A673 (cell line): ENCODE measurements around the gene TRRAP. TPM values are rescaled to one million over a fixed set of nuclear protein-coding genes. Genes with fewer than 3 reads are reported as not detected.

Source experiments
- BruUV-seq: library from RNA; stranded (reverse); fragments of 400-500 nt; replicated peaks from 2 replicates; lab custom pipeline; 2021; lab: Mats Ljungman, UMichigan
- CTCF ChIA-PET: fragments of 300-600 bp; sonication (Branson Sonifier 250); formaldehyde crosslinking; loops from one replicate; lab custom pipeline; 2022; ENCODE audit warnings: antibody characterized with exemption; lab: Charles Lee
- POLR2A ChIA-PET: fragments of 300-600 bp; sonication (Branson Sonifier 250); formaldehyde crosslinking; loops from one replicate; lab custom pipeline; 2022; ENCODE audit warnings: antibody characterized with exemption; ENCODE audit not compliant: low non-redundant PET; lab: Charles Lee
- DNase-seq: peaks from one replicate; pipeline ENCODE4 v3.0.0-alpha.2; 2015; ENCODE audit warnings: low spot score
- H3K27ac ChIP-seq: fragments of 200-600 bp; sonication (generic); 2 replicates; pipeline ENCODE4 v1.5.1; 2016; ENCODE audit warnings: mixed run types, low read depth, mild to moderate bottlenecking, mixed read lengths, antibody characterized with exemption, low read length; ENCODE audit not compliant: poor library complexity, severe bottlenecking
- H3K27me3 ChIP-seq: fragments of 200-600 bp; sonication (generic); replicated peaks from 2 replicates; pipeline ENCODE4 v1.6.1; 2017; ENCODE audit warnings: mixed run types, low read depth, mild to moderate bottlenecking, mixed read lengths, antibody characterized with exemption, low read length; ENCODE audit not compliant: insufficient read depth, poor library complexity
- H3K36me3 ChIP-seq: fragments of 200-600 bp; sonication (generic); 2 replicates; pipeline ENCODE4 v1.6.1; 2016; ENCODE audit warnings: mixed run types, mild to moderate bottlenecking, mixed read lengths, antibody characterized with exemption, low read length; ENCODE audit not compliant: insufficient read depth, poor library complexity, severe bottlenecking
- H3K4me1 ChIP-seq: fragments of 200-600 bp; sonication (generic); 2 replicates; pipeline ENCODE4 v1.6.1; 2017; ENCODE audit warnings: mixed run types, mild to moderate bottlenecking, mixed read lengths, antibody characterized with exemption, low read length; ENCODE audit not compliant: insufficient read depth, poor library complexity, severe bottlenecking
- H3K4me3 ChIP-seq: fragments of 200-600 bp; sonication (generic); 2 replicates; pipeline ENCODE4 v1.5.1; 2016; ENCODE audit warnings: low read depth, mixed run types, mild to moderate bottlenecking, mixed read lengths, low read length; ENCODE audit not compliant: poor library complexity, severe bottlenecking
- H3K9me3 ChIP-seq: fragments of 200-600 bp; sonication (generic); 2 replicates; pipeline ENCODE4 v1.6.1; 2016; ENCODE audit warnings: mixed run types, low read depth, mild to moderate bottlenecking, mixed read lengths, antibody characterized with exemption, low read length; ENCODE audit not compliant: poor library complexity, severe bottlenecking
- CTCF ChIP-seq: fragments of 300-800, 200-600 bp; sonication (generic); conservative IDR thresholded peaks from 2 replicates; pipeline ENCODE4 v1.5.1; 2017; ENCODE audit warnings: low read depth, mild to moderate bottlenecking, antibody characterized with exemption, low read length, moderate library complexity, mixed read lengths
- EZH2 ChIP-seq: fragments of 200-600 bp; sonication (generic); IDR thresholded peaks from 2 replicates; pipeline ENCODE4 v1.6.1; 2017; ENCODE audit warnings: borderline replicate concordance, low read depth, mild to moderate bottlenecking, mixed read lengths, antibody characterized with exemption, low read length; ENCODE audit not compliant: poor library complexity, severe bottlenecking
- intact Hi-C: fragments of 100-400 bp; cut with micrococcal nuclease; formaldehyde crosslinking; loops from one replicate; pipeline ENCODE4 v1.10.0; 2022; ENCODE audit not compliant: unreplicated experiment
- total RNA-seq: library from RNA; stranded (reverse); gene quantifications from 2 replicates; pipeline ENCODE4 v1.2.3, GENCODE V29; 2021

Gene TRRAP
- total RNA-seq, 1 experiment from 2014 or later: 50.2 TPM

DNA sequence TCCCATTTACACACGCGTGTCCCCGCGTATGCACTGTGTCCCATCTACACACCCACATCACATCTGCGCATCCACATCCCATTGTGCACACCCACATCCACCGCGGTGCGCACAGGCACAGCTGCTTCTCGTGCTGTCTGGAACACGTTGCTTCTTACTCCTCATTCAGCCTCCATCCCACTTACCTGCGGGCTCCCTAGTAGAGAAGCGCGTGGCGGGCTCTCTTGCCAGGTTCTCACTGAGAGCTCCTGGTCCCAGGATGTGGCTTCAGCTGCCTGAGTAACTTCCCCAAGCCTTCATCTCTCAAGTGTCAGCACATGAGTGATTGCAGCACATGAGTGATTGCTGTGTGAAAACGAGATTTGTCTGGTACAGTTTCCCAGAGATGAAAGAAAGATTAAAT, 117.8 kb downstream of the TRRAP start:
- Histone ChIP-seq H3K4me1 (no peaks in the 10 kb centered on the region), H3K9me3 (no peaks in the 10 kb centered on the region), H3K27me3 (no peaks in the 10 kb centered on the region), H3K4me3 (no peak overlapping the region), H3K36me3 (peaks cover 36% of the 10 kb centered on the region), H3K27ac (no peak overlapping the region)
- intact Hi-C loops: no loop called here
- POLR2A ChIA-PET: no interaction called here
- DNase-seq: no peak
- TF ChIP-seq EZH2: no peak
- BruUV-seq: no TSS peak
- CTCF ChIA-PET: interaction anchor here (0.6 kb wide), 1 partner anchor 192 kb away, joined by 7 read pairs; no protein-coding TSS in a partner anchor

GRCh38 chr7:98997846-98998245, 119.5 kb downstream of the TRRAP start:
- TF ChIP-seq EZH2: no peak
- TF ChIP-seq CTCF: no peak
- Histone ChIP-seq H3K27me3 (no peaks in the 10 kb centered on the region), H3K9me3 (no peaks in the 10 kb centered on the region), H3K36me3 (peaks cover 19% of the 10 kb centered on the region), H3K4me3 (no peak overlapping the region), H3K4me1 (no peaks in the 10 kb centered on the region), H3K27ac (no peak overlapping the region)
- ChIA-PET POLR2A (no interaction called here), CTCF (no interaction called here)
- no peak for DNase-seq
- intact Hi-C loops: no loop called here
- no TSS peak for BruUV-seq

DNA sequence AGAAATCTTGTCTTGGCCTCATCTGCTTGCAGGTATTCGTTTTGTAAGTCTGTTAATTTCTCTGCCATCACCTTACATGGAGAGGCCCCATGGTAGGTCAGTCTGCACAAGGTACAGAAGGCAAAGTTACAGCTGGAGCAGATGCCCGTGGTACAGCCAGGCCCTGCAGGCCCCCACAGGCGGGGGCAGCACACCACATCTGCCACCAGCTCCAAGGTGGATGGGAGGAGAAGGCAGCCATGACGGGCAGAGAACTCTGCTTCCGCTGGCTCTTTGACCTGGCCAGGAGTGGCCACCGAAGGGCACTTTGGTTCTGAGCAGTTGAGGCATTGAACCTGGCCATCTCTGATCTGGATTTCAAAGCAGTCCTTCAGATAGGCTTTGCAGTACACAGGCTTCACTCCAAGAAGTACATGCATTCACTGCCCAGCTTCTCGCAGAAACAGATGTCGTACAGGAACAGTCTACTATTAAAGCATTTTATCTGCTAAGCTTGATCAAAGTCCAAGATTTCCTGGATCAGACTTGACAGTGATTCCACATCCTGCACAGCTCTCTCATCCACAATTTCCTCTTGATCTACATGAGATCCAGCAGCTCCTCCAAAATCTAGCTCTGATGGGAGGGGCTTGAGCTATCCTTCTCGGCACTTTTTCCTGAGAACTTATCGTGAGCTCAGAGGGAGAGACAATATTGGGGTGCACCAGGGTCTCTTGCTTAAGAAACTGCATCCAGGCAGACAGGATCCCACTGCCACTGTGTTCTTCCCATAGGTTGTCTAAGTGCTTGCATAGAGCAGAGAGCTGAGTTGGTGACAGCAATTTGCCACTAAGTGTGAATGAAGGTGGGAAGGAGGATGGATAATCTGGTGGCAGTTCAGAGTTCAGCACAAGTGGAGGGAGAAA, 120.7 kb downstream of the TRRAP start:
- peaks cover 19% of the 10 kb centered on the region for H3K36me3 ChIP-seq
- ChIA-PET CTCF (no interaction called here), POLR2A (interaction anchor here (0.5 kb wide), 1 partner anchor 48 kb away, joined by 4 read pairs; no protein-coding TSS in a partner anchor)
- no TSS peak for BruUV-seq
- intact Hi-C loops: no loop called here
- H3K4me3 ChIP-seq: no peak overlapping the region
- no peak for DNase-seq
- H3K4me1 ChIP-seq: no peaks in the 10 kb centered on the region
- H3K27me3 ChIP-seq: no peaks in the 10 kb centered on the region
- H3K9me3 ChIP-seq: no peaks in the 10 kb centered on the region
- H3K27ac ChIP-seq: no peak overlapping the region
- TF ChIP-seq CTCF (no peak), EZH2 (no peak)
